Effector memory CD4-positive, alpha-beta T cell (primary cell): Measurements from ENCODE around the gene MXD4.
A peak's percentile ranks its signal among the peaks of the same experiment; 100 is the strongest.

ENCODE experiments used
- DNase-seq, 3 donors: peaks; one replicate each; pipeline ENCODE4 v3.0.0-alpha.2; 2020
- H3K27ac ChIP-seq: 2 replicates; pipeline ENCODE4 v1.7.0; 2013; ENCODE audit warnings: mild to moderate bottlenecking, low read length, moderate library complexity; ENCODE audit not compliant: insufficient read depth, poor library complexity, severe bottlenecking
- H3K27me3 ChIP-seq: replicated peaks from 2 replicates; pipeline ENCODE4 v1.7.0; 2013; ENCODE audit warnings: mild to moderate bottlenecking, low read length; ENCODE audit not compliant: insufficient read depth, control insufficient read depth, poor library complexity, severe bottlenecking
- H3K36me3 ChIP-seq: 2 replicates; pipeline ENCODE4 v1.7.0; 2013; ENCODE audit warnings: mild to moderate bottlenecking, low read length, moderate library complexity; ENCODE audit not compliant: control insufficient read depth, insufficient read depth
- H3K4me1 ChIP-seq: 2 replicates; pipeline ENCODE4 v1.7.0; 2013; ENCODE audit warnings: low read length, mild to moderate bottlenecking; ENCODE audit not compliant: control insufficient read depth, insufficient read depth, poor library complexity, severe bottlenecking
- H3K4me3 ChIP-seq: 2 replicates; pipeline ENCODE4 v1.7.0; 2013; ENCODE audit warnings: low read length, low read depth, mild to moderate bottlenecking; ENCODE audit not compliant: insufficient read depth, poor library complexity, severe bottlenecking
- H3K9me3 ChIP-seq: 2 replicates; pipeline ENCODE4 v1.7.0; 2013; ENCODE audit warnings: mild to moderate bottlenecking, low read length, moderate library complexity; ENCODE audit not compliant: control insufficient read depth

The MXD4 gene

GRCh38 chr4:2249526-2250356 lies 12.2 kb downstream of the MXD4 start:
- no peak for DNase-seq
- H3K4me3 ChIP-seq, result no peak overlapping the region
- no peak overlapping the region for H3K27ac ChIP-seq
- H3K36me3 ChIP-seq, result peaks cover 55% of the 10 kb centered on the region
- H3K9me3 ChIP-seq, result no peaks in the 10 kb centered on the region
- no peaks in the 10 kb centered on the region for H3K27me3 ChIP-seq
- H3K4me1 ChIP-seq, result no peaks in the 10 kb centered on the region

DNA sequence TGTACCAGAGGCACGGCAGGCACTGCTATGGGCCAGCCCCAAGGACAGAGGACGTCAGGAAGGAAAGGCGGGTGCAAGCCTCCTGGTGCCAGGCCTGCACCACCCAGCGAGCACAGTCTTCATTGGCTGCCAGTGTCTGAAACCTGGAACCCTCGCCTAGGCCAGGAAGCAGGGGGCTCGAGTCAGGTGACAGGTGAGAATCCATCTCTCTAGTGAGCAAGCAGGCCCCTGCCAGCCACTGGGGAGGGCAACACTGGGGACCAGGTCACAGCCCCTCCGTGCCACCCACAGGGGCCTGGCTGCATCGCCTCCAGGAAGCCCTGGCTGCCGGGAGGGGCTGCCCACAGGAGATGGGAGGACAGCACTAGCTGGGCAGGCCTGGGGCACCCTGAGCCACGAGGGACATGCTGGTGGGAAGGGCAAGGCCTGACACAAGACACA lies 13.1 kb downstream of the MXD4 start:
- Histone ChIP-seq H3K9me3 (no peaks in the 10 kb centered on the region), H3K36me3 (peaks cover 46% of the 10 kb centered on the region), H3K4me3 (no peak overlapping the region), H3K4me1 (no peaks in the 10 kb centered on the region), H3K27me3 (no peaks in the 10 kb centered on the region), H3K27ac (no peak overlapping the region)
- no peak for DNase-seq

GRCh38 chr4:2248044-2248780 lies 13.7 kb downstream of the MXD4 start:
- H3K27ac ChIP-seq, result no peak overlapping the region
- no peaks in the 10 kb centered on the region for H3K27me3 ChIP-seq
- DNase-seq, result no peak
- H3K4me3 ChIP-seq, result no peak overlapping the region
- H3K36me3 ChIP-seq, result peaks cover 40% of the 10 kb centered on the region
- no peaks in the 10 kb centered on the region for H3K9me3 ChIP-seq
- no peaks in the 10 kb centered on the region for H3K4me1 ChIP-seq

GRCh38 chr4:2247128-2248043 lies 14.5 kb downstream of the MXD4 start:
- Histone ChIP-seq H3K9me3 (no peaks in the 10 kb centered on the region), H3K27me3 (no peaks in the 10 kb centered on the region), H3K4me3 (no peak overlapping the region), H3K27ac (no peak overlapping the region), H3K4me1 (no peaks in the 10 kb centered on the region), H3K36me3 (peaks cover 32% of the 10 kb centered on the region)
- DNase-seq, result no peak

DNA sequence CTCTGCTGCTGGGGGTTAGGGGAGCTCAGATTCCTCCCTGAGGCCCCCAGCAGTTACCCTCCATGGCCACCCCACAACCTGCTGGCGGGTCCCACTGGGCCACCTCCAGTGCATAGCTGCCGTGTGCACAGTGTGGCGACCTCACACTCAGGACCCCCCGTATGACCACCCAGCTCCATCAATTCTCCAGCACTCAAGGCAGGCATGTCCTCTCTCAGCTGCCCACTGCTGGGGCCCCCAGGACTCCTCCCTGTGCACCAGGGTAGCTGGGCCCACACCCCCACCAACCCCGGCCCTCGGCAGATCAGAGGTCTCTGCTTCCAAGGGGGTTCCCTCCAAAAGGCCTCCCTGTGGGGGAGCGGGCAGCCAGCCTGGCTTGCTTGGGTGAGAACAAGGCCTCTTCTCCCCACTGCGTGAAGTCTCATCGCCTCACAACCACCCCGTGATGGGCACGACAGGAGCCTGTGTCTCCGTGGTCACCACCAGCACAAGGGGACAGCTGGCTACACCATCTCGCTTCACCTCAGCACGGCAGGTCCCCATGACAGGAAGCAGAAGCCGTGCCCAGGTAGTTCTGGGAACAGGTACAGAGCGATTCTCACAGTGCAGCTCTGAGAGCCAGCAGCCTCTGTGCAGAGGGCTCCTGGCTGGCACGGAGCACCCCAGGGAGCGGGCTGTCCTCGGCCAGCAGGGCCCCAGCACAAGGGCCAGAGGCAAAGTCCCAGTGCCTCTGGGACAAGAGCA lies 15.4 kb downstream of the MXD4 start:
- no peaks in the 10 kb centered on the region for H3K27me3 ChIP-seq
- H3K4me3 ChIP-seq, result no peak overlapping the region
- H3K9me3 ChIP-seq, result no peaks in the 10 kb centered on the region
- no peak for DNase-seq
- H3K4me1 ChIP-seq, result no peaks in the 10 kb centered on the region
- peak overlapping the region; percentile 24 for H3K27ac ChIP-seq
- peaks cover 24% of the 10 kb centered on the region for H3K36me3 ChIP-seq

- no peak for DNase-seq
- H3K36me3 ChIP-seq, result peaks cover 17% of the 10 kb centered on the region
- H3K9me3 ChIP-seq, result no peaks in the 10 kb centered on the region
- no peak overlapping the region for H3K4me3 ChIP-seq
- no peaks in the 10 kb centered on the region for H3K27me3 ChIP-seq
- H3K4me1 ChIP-seq, result peaks cover under 1% of the 10 kb centered on the region
- H3K27ac ChIP-seq, result no peak overlapping the region
These were observed 16.1 kb downstream of the MXD4 start for GRCh38 chr4:2245787-2246275.

DNA sequence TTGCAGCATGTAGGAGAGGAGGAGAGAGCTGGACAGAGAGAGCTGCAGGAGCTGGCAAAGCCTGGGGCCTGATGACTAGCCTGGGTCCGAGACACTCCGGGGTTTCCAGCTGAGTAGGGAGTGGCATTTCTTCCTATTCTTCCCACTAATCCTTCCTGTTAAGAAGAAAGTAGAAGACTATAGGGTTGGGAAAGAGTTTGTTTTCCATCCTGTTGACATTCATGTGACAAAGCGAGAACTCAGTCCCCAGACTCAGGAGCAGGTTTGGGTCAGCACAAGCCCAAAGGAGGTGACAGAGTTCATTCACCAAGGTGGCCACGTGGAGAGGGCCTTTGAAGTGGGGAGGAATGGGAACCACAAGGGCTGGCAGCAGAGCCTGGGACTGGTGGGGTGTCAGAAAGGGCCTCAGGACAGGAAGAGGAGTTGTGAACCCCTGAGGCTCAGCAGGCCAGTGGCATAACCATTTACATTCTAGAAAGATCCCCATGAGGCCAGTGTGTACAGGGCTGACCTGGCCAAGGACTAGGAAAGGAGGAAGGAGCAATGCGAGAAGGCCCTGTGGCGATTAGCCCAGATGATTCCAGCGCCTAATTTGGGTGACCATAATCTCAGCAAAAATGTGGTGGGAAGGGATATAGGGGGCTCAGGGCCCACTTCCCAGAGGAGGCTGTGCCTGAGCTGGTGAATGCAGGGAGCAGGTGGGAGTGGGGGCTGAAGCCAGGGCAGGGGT lies 16.7 kb downstream of the MXD4 start:
- Histone ChIP-seq H3K27ac (no peak overlapping the region), H3K4me1 (peaks cover 6% of the 10 kb centered on the region)
- DNase-seq, result no peak

DNA sequence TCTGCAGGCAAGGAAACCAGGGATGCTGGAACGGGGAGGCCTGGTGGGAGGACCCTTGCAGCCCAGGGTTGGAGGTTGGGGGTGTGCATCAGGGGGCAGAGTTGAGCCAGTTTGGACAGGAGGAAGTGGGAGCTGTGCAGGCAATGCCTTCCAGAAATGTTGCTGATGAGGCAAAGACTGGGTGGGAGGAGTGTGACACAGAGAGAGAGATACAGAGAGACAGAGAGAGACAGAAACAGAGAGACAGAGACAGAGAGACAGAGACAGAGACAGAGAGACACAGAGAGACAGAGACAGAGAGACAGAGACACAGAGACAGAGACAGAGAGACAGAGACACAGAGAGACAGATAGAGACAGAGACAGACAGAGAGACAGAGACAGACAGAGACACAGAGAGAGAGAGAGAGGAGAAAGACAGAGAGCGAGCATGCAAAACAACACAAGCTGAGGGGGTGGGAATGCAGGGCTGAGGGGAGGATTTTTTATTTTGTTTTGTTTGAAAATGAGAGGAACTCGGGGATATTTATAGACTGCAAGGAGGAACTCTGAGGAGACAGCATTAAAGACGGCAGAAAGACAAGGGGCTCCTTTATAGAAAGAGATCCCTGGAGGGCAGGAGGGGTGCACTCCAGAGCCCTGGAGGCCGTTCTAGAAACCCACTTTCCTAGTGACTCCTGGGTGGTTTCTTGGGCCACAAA lies 18.1 kb downstream of the MXD4 start:
- no peak for DNase-seq
- peaks cover 7% of the 10 kb centered on the region for H3K36me3 ChIP-seq
- no peaks in the 10 kb centered on the region for H3K9me3 ChIP-seq
- H3K4me3 ChIP-seq, result no peak overlapping the region
- H3K27me3 ChIP-seq, result no peaks in the 10 kb centered on the region
- peaks cover 16% of the 10 kb centered on the region for H3K4me1 ChIP-seq
- no peak overlapping the region for H3K27ac ChIP-seq

More for the DNA sequence above, 16.7 kb downstream of the MXD4 start:
- Histone ChIP-seq H3K27me3 (no peaks in the 10 kb centered on the region), H3K4me3 (no peak overlapping the region), H3K36me3 (peaks cover 11% of the 10 kb centered on the region), H3K9me3 (no peaks in the 10 kb centered on the region)
